Stimulated activated CD4-positive, alpha-beta T cell treated with anti-CD3 and anti-CD28 coated beads, Interleukin-1b, Interleukin-23, amount 100 ng/mL, for 4 hours (primary cell): ENCODE results near the gene WWC2.

Experiments used
- DNase-seq, 2 donors: peaks; one replicate each; pipeline ENCODE4 v3.0.0-alpha.2; 2020; ENCODE audit warnings: low read depth in 2 of 2

Gene WWC2

GRCh38 chr4:183256756-183257385 lies 157.8 kb downstream of the WWC2 start:
- peak; percentile 21 to 29 for DNase-seq

GRCh38 chr4:183257808-183258207 lies 158.8 kb downstream of the WWC2 start:
- no peak for DNase-seq

- no peak for DNase-seq
Measured at GRCh38 chr4:183260491-183261151, 161.6 kb downstream of the WWC2 start.

GRCh38 chr4:183261953-183262775 lies 163.1 kb downstream of the WWC2 start:
- peak; percentile 53 to 58 for DNase-seq

GRCh38 chr4:183262776-183263100 lies 163.7 kb downstream of the WWC2 start:
- no peak for DNase-seq

GRCh38 chr4:183263787-183264386 lies 164.8 kb downstream of the WWC2 start:
- DNase-seq: no peak

GRCh38 chr4:183264614-183265013 lies 165.6 kb downstream of the WWC2 start:
- no peak for DNase-seq

GRCh38 chr4:183266371-183266770 lies 167.3 kb downstream of the WWC2 start:
- no peak for DNase-seq

- no peak for DNase-seq
Measured at GRCh38 chr4:183268556-183268955, 169.5 kb downstream of the WWC2 start.

GRCh38 chr4:183272384-183272783 lies 173.3 kb downstream of the WWC2 start:
- no peak for DNase-seq

- DNase-seq: no peak
Measured at GRCh38 chr4:183276106-183276505, 177.0 kb downstream of the WWC2 start.

GRCh38 chr4:183284258-183284785 lies 185.3 kb downstream of the WWC2 start:
- no peak for DNase-seq

- no peak for DNase-seq
Measured at GRCh38 chr4:183284965-183285364, 185.9 kb downstream of the WWC2 start.

- DNase-seq: no peak
Measured at GRCh38 chr4:183285886-183286285, 186.8 kb downstream of the WWC2 start.

- DNase-seq: no peak
Measured at GRCh38 chr4:183286590-183287308, 187.7 kb downstream of the WWC2 start.

GRCh38 chr4:183287309-183287659 lies 188.2 kb downstream of the WWC2 start:
- DNase-seq: no peak

- DNase-seq: no peak
Measured at GRCh38 chr4:183287677-183288076, 188.6 kb downstream of the WWC2 start.

GRCh38 chr4:183288955-183289354 lies 189.9 kb downstream of the WWC2 start:
- no peak for DNase-seq

GRCh38 chr4:183289688-183290087 lies 190.6 kb downstream of the WWC2 start:
- no peak for DNase-seq

GRCh38 chr4:183291070-183291469 lies 192.0 kb downstream of the WWC2 start:
- DNase-seq: no peak

GRCh38 chr4:183295711-183296110 lies 196.7 kb downstream of the WWC2 start:
- no peak for DNase-seq

- DNase-seq: no peak
Measured at GRCh38 chr4:183297675-183298074, 198.6 kb downstream of the WWC2 start.
